ENCODE measurements around the gene AP2B1. TPM values are rescaled to one million over a fixed set of nuclear protein-coding genes. Genes with fewer than 3 reads are reported as not detected.

Gene AP2B1
- total RNA-seq, 1 donor from 2014 or later, result 129 TPM

GRCh38 chr17:35766903-35767510 lies 179.9 kb downstream of the AP2B1 start:
- Mint-ChIP-seq H3K4me3 (no peak overlapping the region), H3K36me3 (ENCODE audit: low read depth) (peaks cover 1% of the 10 kb centered on the region), H3K4me1 (peaks cover 9% of the 10 kb centered on the region), H3K9me3 (no peaks in the 10 kb centered on the region), H3K27ac (no peak overlapping the region), H3K27me3 (peaks cover 5% of the 10 kb centered on the region)
- DNase-seq (no peak), ATAC-seq (ENCODE audit: low read depth) (no peak)
- ChIA-PET CTCF (interaction anchor here (0.7 to 3.3 kb wide), 4 partner anchors 37 to 50 kb away, joined by 3 to 22 read pairs (median 5); partner anchors contain the start of gene TAF15), POLR2A (interaction anchor here (1.2 to 6.7 kb wide), 2 partner anchors 39 to 42 kb away, joined by 3 to 121 read pairs; partner anchors contain the start of gene TAF15)
- intact Hi-C loops (cut with micrococcal nuclease), result no loop called here
- TF ChIP-seq CTCF (IDR thresholded peaks at IDR 0.05), result no peak

- POLR2A ChIA-PET, result no interaction called here
Observed at GRCh38 chr17:35768797-35769196, 181.7 kb downstream of the AP2B1 start.

GRCh38 chr17:35769895-35770486 lies 182.9 kb downstream of the AP2B1 start:
- H3K9me3 Mint-ChIP-seq, result no peaks in the 10 kb centered on the region
- no peak overlapping the region for H3K4me3 Mint-ChIP-seq
- no peak for ATAC-seq (ENCODE audit: low read depth)
- no peak for TF ChIP-seq CTCF (IDR thresholded peaks at IDR 0.05)
- POLR2A ChIA-PET, result no interaction called here
- H3K36me3 Mint-ChIP-seq (ENCODE audit: low read depth), result no peaks in the 10 kb centered on the region
- no peak for DNase-seq
- H3K27ac Mint-ChIP-seq, result no peak overlapping the region
- intact Hi-C loops (cut with micrococcal nuclease), result no loop called here
- H3K4me1 Mint-ChIP-seq, result peaks cover 1% of the 10 kb centered on the region
- H3K27me3 Mint-ChIP-seq, result peaks cover 17% of the 10 kb centered on the region
- CTCF ChIA-PET, result no interaction called here

More at GRCh38 chr17:35768797-35769196, 181.7 kb downstream of the AP2B1 start:
- intact Hi-C loops (cut with micrococcal nuclease), result no loop called here
- TF ChIP-seq CTCF (IDR thresholded peaks at IDR 0.05), result no peak
- Mint-ChIP-seq H3K4me1 (peaks cover 9% of the 10 kb centered on the region), H3K27ac (no peak overlapping the region), H3K4me3 (no peak overlapping the region), H3K36me3 (ENCODE audit: low read depth) (peaks cover 1% of the 10 kb centered on the region), H3K9me3 (no peaks in the 10 kb centered on the region), H3K27me3 (peaks cover 14% of the 10 kb centered on the region)
- DNase-seq (no peak), ATAC-seq (ENCODE audit: low read depth) (no peak)
- CTCF ChIA-PET, result interaction anchor here (3.3 kb wide), 1 partner anchor 39 kb away, joined by 22 read pairs; the partner anchor contains the start of gene TAF15

- Mint-ChIP-seq H3K4me3 (no peak overlapping the region), H3K4me1 (no peaks in the 10 kb centered on the region), H3K27me3 (peaks cover 19% of the 10 kb centered on the region), H3K36me3 (ENCODE audit: low read depth) (no peaks in the 10 kb centered on the region), H3K27ac (no peak overlapping the region), H3K9me3 (no peaks in the 10 kb centered on the region)
- DNase-seq (no peak), ATAC-seq (ENCODE audit: low read depth) (no peak)
- intact Hi-C loops (cut with micrococcal nuclease), result no loop called here
- TF ChIP-seq CTCF (IDR thresholded peaks at IDR 0.05), result no peak
- CTCF ChIA-PET, result no interaction called here
- POLR2A ChIA-PET, result interaction anchor here (1.0 kb wide), 1 partner anchor 36 kb away, joined by 3 read pairs; the partner anchor contains the start of gene TAF15
Observed at GRCh38 chr17:35773129-35773528, 186.0 kb downstream of the AP2B1 start.

- no peak for TF ChIP-seq CTCF (IDR thresholded peaks at IDR 0.05)
- no peaks in the 10 kb centered on the region for H3K4me1 Mint-ChIP-seq
- CTCF ChIA-PET, result interaction anchor here (0.9 kb wide), 1 partner anchor 10 kb away, joined by 4 read pairs; no protein-coding TSS in a partner anchor
- intact Hi-C loops (cut with micrococcal nuclease), result no loop called here
- ATAC-seq (ENCODE audit: low read depth) (no peak), DNase-seq (no peak)
- POLR2A ChIA-PET, result no interaction called here
- no peak overlapping the region for H3K4me3 Mint-ChIP-seq
- no peaks in the 10 kb centered on the region for H3K36me3 Mint-ChIP-seq (ENCODE audit: low read depth)
- peaks cover 18% of the 10 kb centered on the region for H3K27me3 Mint-ChIP-seq
- H3K27ac Mint-ChIP-seq, result no peak overlapping the region
- no peaks in the 10 kb centered on the region for H3K9me3 Mint-ChIP-seq
Observed at GRCh38 chr17:35773679-35774425, 186.7 kb downstream of the AP2B1 start.

Measured in activated B cell treated with CpG ODN at 0.5 μM for 24 hours (primary cell).